ENCODE data around the gene KRTAP5-4.
"Not testable (repeated sequence)": the region's sequence is repeated elsewhere in the genome, so short reads cannot be mapped to it uniquely, and the experiment has no call there.

The KRTAP5-4 gene

DNA sequence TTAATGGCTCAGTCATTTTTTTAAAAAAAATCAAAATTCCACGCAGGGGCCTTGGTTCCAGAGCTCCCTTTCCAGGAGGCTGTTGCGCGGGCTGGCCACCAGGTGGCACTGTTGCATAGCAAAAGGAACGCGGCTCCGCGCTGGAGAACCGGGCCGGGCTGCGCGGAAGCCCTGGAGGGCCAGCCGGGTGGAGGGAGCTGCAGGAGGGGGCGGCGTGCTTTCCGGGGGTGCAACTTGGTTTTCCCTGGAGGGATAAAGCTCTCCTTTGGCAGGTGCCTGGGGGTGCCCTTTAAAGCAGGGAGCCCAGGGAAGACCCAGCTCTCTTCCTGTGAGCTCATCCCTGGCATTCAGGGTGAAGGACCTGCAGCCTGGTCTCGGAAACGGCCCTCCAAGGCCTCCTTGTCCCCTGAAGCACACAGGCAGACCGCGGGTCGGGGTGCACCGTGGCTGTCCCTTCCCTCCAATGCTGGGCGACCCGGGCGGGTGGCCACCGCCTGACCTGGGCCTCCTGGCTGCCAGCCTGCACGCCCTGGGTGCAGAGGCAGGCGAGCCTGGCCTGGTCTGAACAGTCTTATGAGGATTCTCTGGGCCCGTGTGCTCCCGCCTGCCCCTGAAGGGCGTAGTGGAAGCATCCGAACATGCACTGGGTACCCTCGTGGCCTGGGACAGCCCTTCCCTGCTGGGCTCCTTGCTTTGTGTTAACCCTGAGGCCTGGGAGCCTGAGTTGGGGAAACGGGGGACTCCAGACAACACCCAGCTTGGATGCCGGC lies 31.0 kb upstream of the KRTAP5-4 start:
- peak; percentile 74 to 76 for DNase-seq (ENCODE audit: low read depth in 2 of 2)

DNA sequence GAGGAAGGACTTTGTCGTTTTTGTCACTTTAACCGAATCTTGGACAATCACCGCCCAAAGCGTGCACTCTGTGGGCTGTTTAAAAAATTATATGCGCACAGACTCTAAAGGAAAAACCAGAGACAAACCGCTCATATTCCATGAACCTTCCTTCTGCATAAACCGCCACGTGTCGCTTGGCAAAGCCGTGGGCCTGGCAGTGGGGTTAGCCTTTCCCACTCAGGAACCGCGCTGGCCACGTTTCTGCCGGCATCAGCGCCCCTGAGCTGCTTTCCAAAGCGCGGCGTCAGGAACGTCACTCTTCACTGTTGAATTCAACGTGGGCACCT lies 30.5 kb upstream of the KRTAP5-4 start:
- no peak for DNase-seq (ENCODE audit: low read depth in 2 of 2)

DNA sequence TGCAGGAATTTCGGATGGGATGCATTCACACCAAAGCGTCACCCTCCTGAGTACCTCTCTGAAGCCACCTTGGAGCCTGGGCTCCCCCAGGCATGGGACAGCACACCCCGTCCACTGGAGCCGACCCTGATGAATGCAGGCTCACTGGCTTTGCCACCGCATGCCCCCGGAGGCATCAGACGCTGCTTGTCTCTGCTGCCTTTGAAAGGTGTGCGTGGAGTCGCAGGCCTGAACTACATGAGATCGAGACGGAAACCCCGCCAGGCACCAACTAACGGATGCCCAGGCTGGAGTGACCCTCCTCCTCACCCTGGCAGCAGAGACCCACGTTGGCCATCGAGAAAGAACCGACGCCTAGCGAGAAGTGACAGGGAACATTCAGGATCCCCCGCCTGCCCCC lies 30.1 kb upstream of the KRTAP5-4 start:
- DNase-seq (ENCODE audit: low read depth in 2 of 2): no peak

DNA sequence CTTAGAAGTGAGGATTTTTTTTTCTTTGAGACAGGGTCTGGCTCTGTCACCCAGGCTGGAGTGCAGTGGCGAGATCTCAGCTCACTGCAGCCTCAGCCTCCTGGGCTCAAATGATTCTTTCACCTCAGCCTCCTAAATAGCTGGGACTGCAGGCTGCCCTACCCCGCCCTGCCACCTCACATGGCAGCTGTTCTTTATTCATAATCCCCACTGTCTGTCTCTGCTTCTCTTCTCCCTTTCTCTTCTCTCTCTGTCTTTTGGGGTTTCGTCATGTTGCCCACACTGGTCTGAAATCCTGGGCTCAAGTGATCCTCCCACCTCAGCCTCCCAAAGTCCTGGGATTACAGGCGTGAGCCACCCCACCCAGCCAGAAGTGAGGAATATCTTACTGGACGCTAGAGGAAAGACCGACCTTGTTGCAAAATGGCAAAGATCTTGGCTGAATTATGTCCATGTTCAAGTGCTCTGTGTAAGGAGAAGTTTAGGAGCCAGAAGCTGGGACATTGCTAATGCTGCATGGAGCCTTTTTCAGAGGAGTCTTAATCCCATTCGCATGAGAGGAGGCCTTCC lies 29.6 kb upstream of the KRTAP5-4 start:
- no peak for DNase-seq (ENCODE audit: low read depth in 2 of 2)

DNA sequence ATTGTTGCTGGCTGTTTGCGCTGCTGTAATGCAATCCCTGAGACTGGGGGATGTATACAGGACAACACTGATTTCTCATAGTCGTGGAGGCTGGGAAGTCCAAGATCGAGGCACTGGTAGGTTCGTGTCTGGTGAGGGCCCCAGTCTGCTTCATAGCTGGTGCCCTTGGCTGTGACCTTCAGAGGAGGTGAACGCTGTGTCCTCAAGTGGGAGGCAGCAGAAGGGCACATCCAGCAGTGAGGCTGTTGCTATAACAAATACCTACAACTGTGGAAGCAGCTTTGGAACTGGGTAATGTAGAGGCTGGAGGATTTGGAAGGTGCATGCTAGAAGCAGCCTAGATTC lies 29.0 kb upstream of the KRTAP5-4 start:
- no peak for DNase-seq (ENCODE audit: low read depth in 2 of 2)

DNA sequence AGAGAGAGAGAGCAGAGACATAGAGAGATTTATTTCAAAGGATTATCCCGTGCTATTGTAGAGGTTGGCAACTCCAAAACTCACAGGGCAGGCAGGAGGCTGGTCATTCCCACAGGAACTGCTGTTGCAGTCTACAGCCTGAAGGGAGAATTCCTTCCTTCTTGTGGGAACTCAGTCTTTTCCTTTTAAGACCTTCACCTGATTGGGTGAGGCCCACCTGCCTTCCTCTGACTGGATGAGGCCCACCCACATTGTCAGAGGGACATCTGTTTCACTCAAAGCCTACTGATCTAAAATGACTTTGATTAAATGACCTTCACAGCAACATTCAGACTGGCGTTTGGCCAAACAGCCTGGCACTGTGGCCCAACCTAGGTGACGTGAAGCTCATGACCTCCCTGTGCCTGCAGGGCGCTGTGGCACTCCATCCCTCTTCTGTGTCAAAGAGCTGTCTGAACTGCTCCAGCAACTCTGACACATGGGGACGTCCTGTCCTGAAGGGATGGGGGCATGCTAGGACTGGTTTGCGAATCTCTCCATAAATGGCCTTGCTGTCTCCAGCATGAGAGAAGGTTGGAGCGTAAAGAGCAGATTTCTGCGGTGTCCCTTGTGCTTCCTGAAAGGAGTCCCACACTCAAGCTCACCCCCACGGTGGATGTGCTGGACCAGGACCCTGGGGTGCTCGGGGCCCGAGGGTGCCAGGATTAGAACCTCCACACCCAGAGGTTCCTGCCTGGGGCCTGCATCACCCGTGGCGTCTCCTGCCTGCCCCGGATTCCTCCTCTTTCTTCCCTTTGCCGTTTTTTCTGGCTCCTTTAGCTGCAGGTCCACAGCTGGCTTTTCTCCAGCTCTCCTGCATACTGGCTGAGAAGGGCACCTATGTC lies 28.3 kb upstream of the KRTAP5-4 start:
- DNase-seq (ENCODE audit: low read depth in 2 of 2): no peak

DNA sequence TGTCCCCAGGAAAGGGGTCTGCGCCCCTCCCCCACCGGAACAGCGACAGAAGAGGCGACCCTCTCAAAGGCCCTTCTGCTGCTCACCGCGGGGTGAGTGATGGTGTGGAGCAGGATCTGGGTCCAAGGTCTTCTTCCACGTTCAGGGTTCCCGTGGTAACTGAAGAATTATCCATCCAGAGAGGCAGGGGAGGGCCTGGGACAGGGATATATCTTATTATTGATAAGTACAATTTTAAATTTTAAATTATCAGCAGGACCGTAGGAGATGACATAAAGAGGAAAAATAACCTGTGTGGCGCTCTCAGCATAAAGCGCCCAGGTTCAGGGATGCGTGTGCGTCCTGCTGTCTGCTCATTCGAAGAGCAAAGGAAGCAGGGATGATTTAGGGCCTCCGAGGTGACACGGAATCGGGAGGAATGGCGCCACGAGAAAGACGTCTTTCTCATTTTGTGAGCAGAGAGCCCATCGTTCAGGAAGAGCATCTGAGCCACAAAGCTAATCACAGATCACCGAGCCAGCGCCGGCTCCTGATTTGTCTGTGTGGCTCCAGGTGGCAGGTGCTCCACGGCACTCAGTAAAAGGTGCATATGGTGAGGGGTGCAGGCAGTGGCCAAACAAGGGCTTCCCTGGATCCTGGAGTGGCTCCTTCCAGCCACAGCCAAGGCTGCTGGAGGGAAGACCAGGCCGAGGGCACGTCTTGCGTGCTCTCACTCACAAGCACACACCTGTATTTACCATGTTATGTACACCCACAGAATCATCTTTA lies 26.9 kb upstream of the KRTAP5-4 start:
- DNase-seq (ENCODE audit: low read depth in 2 of 2): no peak

DNA sequence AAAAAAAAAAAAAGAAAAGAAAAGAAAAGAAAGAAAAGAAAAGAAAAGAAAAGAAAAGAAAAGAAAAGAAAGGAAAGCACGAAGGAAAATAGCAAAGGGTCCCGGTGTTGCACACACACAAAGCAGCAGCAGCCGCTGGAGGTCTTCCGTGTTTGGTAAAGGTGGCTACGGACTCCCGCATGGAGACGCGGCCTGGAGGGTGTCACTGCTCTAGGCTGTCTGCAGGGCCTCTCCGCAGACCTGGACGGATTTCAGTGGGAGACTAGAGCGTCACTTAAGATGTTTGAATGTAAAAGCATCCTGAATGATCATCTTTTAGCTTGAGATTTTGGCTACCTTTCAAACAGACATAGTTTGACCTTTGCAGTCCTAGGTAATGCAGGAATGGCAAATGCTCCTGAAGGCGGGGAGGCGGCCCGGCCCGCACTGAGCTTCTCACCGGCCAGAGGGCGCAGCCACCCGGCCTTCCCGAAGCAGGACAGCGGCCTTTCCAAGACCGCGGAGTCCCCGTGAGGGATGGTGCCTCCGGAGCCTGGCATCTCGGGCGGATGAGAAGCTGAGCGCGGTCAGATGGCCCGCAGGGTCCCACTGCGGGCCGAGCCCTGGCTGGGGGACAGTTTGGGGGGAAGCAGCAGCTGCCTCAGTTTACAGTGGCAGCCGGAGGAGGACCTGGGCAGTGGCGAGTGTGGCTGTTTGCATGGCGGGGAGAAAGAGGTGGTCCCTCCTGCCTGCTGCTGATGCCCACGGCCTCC lies 26.1 kb upstream of the KRTAP5-4 start:
- no peak for DNase-seq (ENCODE audit: low read depth in 2 of 2)

DNA sequence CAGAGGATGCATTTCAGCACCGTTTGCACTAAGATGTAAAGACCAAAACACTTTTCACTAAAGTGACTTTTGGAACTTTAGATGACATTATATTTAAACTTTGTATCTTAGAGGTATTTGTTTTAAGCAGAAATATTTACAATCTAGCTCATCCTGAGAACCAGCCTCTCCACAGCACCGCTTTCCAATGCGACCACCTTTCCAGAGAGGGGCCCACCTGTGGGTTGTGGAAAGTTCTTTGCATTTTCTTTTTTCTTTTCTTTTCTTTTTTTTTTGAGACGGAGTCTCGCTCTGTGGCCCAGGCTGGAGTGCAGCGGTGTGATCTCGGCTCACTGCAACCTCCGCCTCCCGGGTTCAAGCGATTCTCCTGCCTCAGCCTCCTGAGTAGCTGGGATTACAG lies 24.6 kb upstream of the KRTAP5-4 start:
- DNase-seq (ENCODE audit: low read depth in 2 of 2): not testable (repeated sequence)

DNA sequence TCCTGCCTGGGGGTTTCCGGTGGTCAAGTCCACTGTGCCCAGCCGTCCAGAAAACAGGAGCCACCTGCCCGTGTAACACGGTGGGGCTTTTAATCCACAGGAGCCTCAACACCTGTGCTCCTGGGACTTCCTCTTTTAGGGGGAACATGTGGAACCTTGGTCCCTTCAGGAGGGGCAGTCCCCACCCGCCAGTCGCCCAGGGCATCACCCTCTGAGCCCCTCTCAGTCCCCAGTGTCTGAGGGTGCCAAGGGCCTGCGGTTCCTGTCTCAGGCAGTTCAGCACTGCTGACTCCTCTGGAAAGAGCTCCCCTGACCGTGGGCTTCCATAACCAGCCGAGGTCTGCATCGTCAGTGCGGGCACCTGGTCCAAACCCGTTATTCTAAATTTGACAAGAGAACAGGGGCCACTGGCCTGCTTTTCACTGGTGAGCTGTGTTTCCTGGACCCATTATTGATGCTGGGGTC lies 23.5 kb upstream of the KRTAP5-4 start:
- no peak for DNase-seq (ENCODE audit: low read depth in 2 of 2)

DNA sequence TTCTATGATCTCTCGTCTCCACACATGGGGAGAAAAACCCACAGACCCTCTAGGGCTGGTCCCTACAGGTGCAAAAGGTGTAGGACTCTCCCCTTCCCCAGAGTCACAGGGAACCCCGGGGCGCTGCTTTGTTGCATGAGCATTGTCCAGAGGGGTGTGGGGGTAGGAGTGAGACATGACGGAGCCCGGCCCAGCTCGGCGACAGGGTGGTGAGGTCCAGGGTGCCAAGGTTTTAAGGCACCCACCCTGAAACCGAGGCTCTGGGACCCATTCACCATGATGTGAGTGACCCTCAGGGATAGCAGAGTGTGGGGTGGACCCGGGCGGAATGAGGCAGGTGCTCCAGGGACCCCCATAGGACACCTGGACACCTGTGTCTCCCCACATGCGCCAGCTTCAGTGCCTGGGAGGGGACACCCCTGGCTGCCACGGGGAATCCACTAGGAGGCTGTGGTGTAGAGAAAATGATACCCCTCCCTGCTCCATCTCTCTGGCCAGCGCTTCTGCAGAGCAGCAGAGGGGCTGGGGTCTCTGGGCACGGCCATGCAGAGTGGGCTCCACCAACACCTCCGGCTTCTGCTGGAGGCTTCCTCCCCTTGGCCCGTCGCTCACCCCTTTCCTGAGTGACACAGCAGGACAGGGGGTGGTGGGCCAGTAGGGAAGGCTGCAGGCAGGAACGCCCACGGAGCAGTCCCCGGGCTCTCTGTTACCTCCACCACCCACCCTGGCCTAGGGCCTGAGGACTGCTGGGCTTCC lies 22.8 kb upstream of the KRTAP5-4 start:
- no peak for DNase-seq (ENCODE audit: low read depth in 2 of 2)

DNA sequence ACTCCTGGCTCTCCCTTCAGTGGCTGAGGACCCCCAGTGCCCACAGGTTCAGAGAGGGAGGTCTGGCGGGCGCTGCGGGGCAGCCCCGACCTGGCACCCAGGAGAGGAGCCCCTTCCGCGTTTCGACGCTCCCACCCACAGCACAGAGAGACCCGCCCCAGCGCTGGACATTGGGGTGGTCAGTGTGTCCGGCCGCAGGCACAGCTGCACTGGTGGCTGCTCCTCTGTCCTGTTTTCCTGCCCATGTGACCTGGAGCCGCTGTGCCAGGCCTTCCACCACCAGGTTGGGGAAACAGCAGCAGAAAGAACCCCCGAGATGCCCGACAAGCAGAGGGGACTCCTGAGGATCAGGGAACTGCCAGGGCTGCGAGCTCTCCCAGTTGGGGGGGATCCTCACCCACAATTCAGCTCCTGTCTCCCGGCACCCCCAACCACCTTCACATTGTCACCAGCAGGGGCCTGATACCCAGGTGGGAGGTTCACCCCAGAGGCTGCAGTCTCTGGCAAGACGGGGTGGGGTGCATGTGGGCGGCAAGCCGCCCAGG lies 21.3 kb upstream of the KRTAP5-4 start:
- DNase-seq (ENCODE audit: low read depth in 2 of 2): no peak

DNA sequence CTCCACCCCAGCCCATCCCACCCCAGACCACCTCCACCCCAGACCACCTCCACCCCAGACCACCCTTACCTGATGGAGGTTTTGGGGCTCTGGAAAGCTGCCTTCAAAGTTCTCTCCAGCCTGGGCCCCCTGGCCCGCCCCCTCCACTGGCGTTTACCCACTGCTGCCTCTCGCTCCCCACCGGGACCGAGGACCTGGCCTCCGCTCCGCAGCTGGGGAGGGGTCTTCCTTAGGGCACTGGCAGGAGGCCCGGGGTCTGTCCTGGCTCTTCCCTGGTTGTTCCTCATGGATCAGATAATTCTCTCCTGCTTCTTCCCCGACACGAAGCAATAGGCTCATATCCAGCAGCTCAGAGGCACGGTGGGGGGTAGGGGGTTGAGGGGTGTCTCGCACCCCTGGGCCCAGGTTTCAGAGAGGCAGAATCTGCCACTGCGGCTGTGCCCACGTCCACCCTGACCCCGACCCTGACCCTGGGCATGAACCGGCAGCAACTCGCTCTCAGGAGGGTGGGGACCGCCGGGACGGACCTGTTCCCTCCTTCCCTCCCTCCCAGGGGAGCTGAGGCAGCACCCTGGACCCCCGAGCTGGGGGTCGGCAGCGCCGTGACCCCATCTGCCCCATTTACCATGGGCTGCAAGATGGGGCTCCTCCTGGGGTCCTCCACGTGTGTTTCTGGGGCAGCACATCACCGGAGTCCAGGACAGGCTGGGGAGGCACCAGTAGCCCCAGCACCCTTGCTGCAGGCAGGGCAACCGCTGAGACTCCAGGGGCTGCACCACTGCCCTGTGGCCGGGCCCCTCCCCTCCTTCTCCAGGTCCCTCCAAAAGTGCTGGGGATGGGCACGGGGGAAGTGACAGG lies 20.6 kb upstream of the KRTAP5-4 start:
- DNase-seq (ENCODE audit: low read depth in 2 of 2): no peak

DNA sequence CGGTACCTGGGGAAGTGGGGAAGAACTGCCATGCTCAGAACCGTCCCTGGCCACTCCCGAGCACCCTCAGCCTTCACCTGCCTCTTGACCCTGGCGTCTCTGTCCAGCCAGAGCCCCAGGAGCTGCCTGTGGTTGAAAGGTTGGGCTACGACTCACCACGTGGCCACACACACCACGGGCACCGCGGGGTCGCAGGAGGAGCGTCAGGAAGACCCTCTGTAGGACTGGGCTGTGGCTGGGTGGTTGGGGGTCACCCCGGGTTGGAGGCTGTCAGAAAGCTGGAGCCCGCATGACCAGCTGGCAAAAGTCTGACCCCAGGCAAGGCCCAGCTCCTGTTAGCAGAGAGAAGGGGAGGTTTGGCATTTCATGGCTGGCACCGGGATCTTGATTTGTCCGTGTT lies 19.2 kb upstream of the KRTAP5-4 start:
- DNase-seq (ENCODE audit: low read depth in 2 of 2): no peak

DNA sequence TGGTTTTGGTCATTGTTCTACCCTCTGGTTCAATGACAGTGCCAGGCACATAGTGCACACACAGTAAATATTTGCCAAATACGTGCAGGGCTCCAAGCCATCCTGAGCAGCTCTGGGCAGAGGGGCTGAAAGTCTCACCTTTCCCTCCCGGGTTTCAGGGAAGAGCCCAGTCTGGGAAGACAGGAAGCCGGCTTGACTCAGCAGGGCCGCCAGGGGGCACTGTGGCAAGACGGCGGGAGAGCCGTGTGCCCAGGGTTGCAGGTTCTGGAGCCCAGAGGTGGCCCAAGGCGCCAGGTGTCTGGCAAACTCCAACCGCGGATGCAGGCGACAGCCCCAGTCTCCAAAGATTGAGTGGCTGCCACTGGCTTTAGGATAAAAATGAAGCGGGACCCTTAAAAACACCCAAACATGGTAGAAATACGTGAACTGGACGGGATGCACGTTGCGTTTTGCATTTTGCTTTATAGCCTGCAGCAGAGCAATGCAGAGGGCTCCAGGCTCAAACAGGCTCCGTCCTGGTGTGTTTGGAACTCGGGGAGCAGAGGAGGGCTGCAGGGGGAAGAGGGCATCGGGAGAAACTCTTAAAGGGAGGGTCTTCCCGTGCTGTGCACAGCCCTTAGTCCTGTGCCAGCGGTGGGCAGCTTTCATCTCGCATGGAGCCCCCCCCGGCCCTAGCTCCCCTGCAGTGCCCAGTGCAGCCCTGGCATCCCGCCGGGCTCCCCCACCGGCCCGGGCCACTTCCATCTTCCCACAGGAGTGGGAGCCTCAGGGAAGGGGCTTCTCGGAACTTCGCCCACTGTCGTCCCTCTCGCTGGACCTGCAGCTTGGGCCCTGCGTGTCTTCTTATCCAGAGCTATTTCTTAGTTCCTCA lies 18.4 kb upstream of the KRTAP5-4 start:
- peak in 1 of 2 donors; percentile 22 for DNase-seq (ENCODE audit: low read depth in 2 of 2)

DNA sequence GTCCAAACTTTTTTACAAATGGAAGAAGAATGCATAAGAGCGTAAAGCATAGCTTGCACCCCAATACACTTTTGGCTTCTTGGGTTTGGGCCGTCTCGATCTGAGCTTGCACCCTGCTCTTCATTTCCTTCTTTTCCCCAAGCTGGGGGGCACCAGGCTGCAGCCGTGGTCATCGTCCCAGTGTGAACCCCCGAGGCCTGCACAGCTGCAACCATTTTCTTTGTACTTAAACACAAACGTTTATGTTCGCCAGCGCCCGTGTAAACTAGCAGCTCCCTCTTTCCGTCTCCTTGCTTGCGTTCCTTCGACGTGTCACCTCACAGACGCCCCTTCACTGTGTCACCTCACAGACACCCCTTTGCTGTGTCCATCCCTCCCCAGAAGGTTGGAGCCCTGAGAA lies 17.7 kb upstream of the KRTAP5-4 start:
- DNase-seq (ENCODE audit: low read depth in 2 of 2): no peak

DNA sequence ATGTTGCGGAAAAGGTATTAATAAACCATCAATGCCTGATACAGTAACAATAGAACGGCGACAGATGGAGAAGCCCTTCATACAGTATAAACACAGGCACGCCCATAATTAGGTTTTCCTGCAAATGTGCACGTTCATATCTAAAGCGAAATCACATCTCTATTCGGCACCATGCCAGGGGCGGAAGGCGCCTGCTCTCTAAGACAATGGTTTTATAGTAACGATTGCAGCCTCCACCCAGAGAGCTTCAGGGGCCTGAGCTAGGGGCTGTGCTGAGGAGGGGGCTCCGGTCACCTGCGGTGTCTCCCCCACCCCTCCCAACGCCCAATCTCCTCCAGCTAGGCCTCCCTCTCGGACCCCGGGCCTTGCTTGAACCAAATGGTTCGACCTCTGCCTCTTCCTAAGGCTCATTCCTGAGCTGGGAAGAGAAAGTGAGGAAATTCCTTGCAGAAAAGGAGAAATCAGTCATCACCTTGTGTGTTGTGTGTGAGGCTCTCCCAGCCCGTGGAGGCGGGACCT lies 17.2 kb upstream of the KRTAP5-4 start:
- DNase-seq (ENCODE audit: low read depth in 2 of 2): no peak

DNA sequence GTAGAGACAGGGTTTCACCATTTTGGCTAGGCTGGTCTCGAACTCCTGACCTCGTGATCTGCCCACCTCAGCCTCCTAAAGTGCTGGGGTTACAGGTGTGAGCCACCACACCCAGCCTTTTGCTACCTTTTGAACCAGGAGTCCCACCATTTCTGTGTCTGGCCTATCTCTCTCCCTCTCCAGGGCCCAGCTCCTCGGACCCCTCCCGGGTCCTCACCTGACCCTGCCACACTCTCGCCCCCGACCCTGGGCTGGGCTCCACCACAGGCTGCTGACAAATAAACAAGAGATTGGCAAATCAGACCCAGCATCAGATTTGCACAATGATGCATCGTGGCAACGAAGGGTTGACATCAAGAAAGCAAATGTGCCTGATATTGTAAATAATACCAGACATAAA lies 16.4 kb upstream of the KRTAP5-4 start:
- DNase-seq (ENCODE audit: low read depth in 2 of 2): no peak
